Retinal pigment epithelial cell (primary cell): ENCODE data around the gene ZYX.
"Not testable (repeated sequence)": the region's sequence is repeated elsewhere in the genome, so short reads cannot be mapped to it uniquely, and the experiment has no call there.

Experiments used
- DNase-seq: peaks from one replicate; pipeline ENCODE4 v3.0.0-alpha.2; 2010; ENCODE audit warnings: low read depth
- H3K4me3 ChIP-seq: 2 replicates; pipeline ENCODE4 v1.5.1; 2011; ENCODE audit warnings: mild to moderate bottlenecking, low read length, control low read depth, moderate library complexity
- TF ChIP-seq, protein P1 (sequence below): conservative IDR thresholded peaks from 2 replicates; pipeline ENCODE4 v1.5.1; 2011; ENCODE audit warnings: low read depth, low read length, control low read depth, inconsistent platforms

ZYX gene

GRCh38 chr7:143391462-143392404 is 10.6 kb downstream of the ZYX start:
- TF ChIP-seq, protein P1, sequence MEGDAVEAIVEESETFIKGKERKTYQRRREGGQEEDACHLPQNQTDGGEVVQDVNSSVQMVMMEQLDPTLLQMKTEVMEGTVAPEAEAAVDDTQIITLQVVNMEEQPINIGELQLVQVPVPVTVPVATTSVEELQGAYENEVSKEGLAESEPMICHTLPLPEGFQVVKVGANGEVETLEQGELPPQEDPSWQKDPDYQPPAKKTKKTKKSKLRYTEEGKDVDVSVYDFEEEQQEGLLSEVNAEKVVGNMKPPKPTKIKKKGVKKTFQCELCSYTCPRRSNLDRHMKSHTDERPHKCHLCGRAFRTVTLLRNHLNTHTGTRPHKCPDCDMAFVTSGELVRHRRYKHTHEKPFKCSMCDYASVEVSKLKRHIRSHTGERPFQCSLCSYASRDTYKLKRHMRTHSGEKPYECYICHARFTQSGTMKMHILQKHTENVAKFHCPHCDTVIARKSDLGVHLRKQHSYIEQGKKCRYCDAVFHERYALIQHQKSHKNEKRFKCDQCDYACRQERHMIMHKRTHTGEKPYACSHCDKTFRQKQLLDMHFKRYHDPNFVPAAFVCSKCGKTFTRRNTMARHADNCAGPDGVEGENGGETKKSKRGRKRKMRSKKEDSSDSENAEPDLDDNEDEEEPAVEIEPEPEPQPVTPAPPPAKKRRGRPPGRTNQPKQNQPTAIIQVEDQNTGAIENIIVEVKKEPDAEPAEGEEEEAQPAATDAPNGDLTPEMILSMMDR, result no peak
- peak; percentile 70 for DNase-seq
- peak overlapping the region; percentile 7 for H3K4me3 ChIP-seq

DNA sequence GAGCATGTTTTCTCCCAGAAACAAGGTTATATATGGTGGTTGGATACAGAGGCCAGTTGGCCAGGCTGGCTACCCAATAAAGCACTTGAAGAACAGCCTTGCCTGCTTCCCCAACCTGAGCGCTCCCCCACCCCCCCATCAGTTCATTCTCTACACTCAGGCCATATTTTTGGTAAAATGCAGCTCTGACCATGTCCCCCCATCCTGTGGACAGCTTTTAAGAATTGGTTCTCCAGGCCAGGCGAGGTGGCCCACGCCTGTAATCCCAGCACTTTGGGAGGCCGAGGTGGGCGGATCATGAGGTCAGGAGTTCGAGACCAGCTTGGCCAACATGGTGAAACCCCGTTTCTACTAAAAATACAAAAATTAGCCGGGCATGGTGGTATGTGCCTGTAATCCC is 11.3 kb downstream of the ZYX start:
- not testable (repeated sequence) for DNase-seq, H3K4me3 ChIP-seq

DNA sequence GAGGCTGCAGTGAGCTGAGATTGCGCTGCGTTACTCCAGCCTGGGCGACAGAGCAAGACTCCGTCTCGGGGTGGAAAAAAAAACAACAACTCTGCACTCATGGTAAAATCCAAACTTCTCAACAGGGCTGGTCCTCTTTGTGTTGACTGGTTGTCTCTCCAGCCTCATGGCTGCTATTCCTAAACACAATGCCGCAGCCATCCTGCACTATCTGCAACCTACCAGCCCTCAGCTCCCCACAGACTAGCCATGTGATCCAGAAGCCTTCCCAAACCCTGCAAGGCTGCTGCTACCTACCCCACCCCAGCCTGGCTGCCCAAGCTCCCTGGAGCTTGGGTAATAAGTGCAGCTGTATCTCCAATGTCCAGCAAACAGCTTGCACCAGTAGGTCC is 11.7 kb downstream of the ZYX start:
- no peak for DNase-seq
- no peak overlapping the region for H3K4me3 ChIP-seq
- TF ChIP-seq, protein P1, result no peak

DNA sequence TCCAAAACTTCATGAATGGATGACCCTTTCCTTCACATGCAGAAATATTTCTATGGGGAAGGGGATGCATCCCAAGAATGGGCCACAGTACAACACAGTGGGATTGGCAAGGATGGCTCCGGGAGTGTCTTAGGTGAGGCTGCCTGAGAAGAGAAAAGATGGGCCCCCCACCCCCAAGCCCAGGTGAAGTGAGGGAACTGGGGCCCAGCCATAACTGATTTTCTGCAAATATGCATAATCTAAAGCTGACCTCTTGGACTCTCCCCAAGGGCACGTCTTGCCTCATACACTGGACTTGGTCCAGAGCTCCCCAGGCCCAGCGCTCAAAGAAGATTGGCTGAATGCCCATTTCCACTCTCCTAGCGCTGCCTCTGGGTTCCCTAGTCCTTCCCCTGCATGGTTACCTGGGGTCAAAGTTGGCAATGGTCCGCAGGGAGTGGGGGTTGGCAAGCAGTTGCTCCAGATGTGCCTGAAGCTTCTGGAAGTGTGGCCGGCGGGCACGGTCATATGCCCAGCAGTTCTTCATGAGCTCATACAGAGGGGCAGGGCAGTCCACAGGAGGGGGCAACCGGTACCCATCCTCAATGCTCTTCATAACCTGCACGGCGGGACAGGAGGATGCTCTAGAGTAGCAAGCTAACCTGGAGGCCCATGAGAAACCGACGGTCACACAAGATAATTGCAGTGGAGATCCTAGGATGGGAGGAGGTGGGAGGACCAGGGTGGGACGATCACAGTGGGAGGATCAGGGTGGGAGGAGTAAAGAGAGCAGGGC is 12.3 kb downstream of the ZYX start:
- DNase-seq, result no peak
- H3K4me3 ChIP-seq, result no peak overlapping the region
- TF ChIP-seq, protein P1, result no peak

GRCh38 chr7:143394068-143394467 is 12.9 kb downstream of the ZYX start:
- H3K4me3 ChIP-seq, result no peak overlapping the region
- DNase-seq, result no peak
- TF ChIP-seq, protein P1, result no peak

DNA sequence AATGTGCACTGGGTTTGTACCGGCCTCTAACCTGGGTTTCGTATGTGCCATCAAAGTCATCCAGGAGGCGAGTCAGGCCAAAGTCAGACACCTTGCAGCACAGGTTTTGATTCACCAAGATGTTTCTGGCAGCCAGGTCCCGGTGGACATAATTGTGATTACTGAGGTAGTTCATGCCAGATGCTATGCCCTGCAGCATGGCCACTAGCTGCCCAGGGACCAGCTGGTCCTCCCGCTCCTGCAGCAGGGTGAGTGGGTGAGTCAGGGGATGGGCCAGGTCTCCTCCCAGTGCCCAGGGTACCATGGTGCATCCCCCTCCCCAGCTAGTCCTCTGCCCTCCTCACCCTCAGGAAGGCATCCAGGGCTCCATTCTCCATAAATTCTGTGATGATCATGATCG is 13.6 kb downstream of the ZYX start:
- no peak overlapping the region for H3K4me3 ChIP-seq
- TF ChIP-seq, protein P1, result no peak
- no peak for DNase-seq
